Esophagus squamous epithelium (tissue), 5 donors: ENCODE data around the gene TCOF1. TPM values are rescaled to one million over a fixed set of nuclear protein-coding genes. Genes with fewer than 3 reads are reported as not detected.

Experiments used
- DNase-seq: peaks from one replicate; lab custom pipeline; 2025; lab: John Stamatoyannopoulos, UW
- H3K27ac ChIP-seq, 4 donors: fragments of 200-600 bp; sonication (generic); one replicate each; pipeline ENCODE4 v1.5.1; 2016 to 2019; ENCODE audit warnings: mild to moderate bottlenecking in 1 of 4
- H3K27me3 ChIP-seq, 4 donors: fragments of 200-600 bp; sonication (generic); 1 replicate in 3 of 4; 2 replicates in 1 of 4; pipeline versions ENCODE4 v1.5.1 to v1.6.0; 2017 to 2021; ENCODE audit warnings: antibody characterized with exemption in 1 of 4
- H3K36me3 ChIP-seq, 3 donors: fragments of 200-600 bp; sonication (generic); one replicate each; pipeline ENCODE4 v1.5.1; 2016 to 2019
- H3K4me1 ChIP-seq, 3 donors: fragments of 200-600 bp; sonication (generic); one replicate each; pipeline ENCODE4 v1.5.1; 2017 to 2019
- H3K4me3 ChIP-seq, 4 donors: fragments of 200-600 bp; sonication (generic); 1 replicate in 3 of 4; 2 replicates in 1 of 4; pipeline ENCODE4 v1.5.1; 2016 to 2019; ENCODE audit warnings: mild to moderate bottlenecking in 2 of 4, moderate library complexity in 1 of 4
- H3K9me3 ChIP-seq, 3 donors: fragments of 200-600 bp; sonication (generic); one replicate each; pipeline ENCODE4 v1.5.1; 2016 to 2019
- CTCF ChIP-seq, 6 experiments: fragments of 450-650 bp in 4 of 6; fragments of 200-600 bp in 2 of 6; sonication (generic) in 2 of 6; IDR thresholded peaks; one replicate each; pipeline ENCODE4 v1.5.1; 2016 to 2019; ENCODE audit warnings: antibody characterized with exemption in 6 of 6, mild to moderate bottlenecking in 4 of 6, moderate library complexity in 4 of 6
- POLR2A ChIP-seq, 4 donors: fragments of 450-650 bp; IDR thresholded peaks; one replicate each; pipeline ENCODE4 v1.6.1; 2017; ENCODE audit warnings: antibody characterized with exemption in 4 of 4, mild to moderate bottlenecking in 4 of 4, moderate library complexity in 3 of 4
- WGBS, 2 donors: methylation state at CpG; one replicate each; pipeline ENCODE4 v1.1.5; 2018; 5-methylcytosine and 5-hydroxymethylcytosine counted together
- intact Hi-C: fragments of 100-400 bp; cut with DNase I; formaldehyde crosslinking; loops from one replicate; pipeline ENCODE4 v1.15.0; 2022
- total RNA-seq, 4 donors: library from RNA; depleted of rRNA; stranded (reverse); fragments of >200 nt; gene quantifications; one replicate each; pipeline ENCODE4 v1.1.0, GENCODE V29; 2016
- donor health status: DM: yes; HTN: yes; CAD: no.

Gene TCOF1
- total RNA-seq, 4 donors from 2014 or later = 18.2 to 41.4 (median 24.8) TPM

- no peak overlapping the region for H3K4me3 ChIP-seq
- no peak overlapping the region for H3K27ac ChIP-seq
- DNase-seq = no peak
- intact Hi-C loops = no loop called here
- peaks cover 45 to 97% (median 49%) of the 10 kb centered on the region in 3 donors for H3K36me3 ChIP-seq
- TF ChIP-seq CTCF (IDR thresholded peaks at IDR 0.05) = no peak
- TF ChIP-seq POLR2A (IDR thresholded peaks at IDR 0.05) = no peak
- H3K4me1 ChIP-seq = no peaks in the 10 kb centered on the region
- H3K9me3 ChIP-seq = no peaks in the 10 kb centered on the region
- 55 to 58% methylated on average over 3 to 4 of the region's 4 CpGs for WGBS, 2 donors
- H3K27me3 ChIP-seq = no peaks in the 10 kb centered on the region
Observed at GRCh38 chr5:150368526-150368925, 11.0 kb downstream of the TCOF1 start.

GRCh38 chr5:150372639-150373038 is 15.1 kb downstream of the TCOF1 start:
- 88% methylated on average over 5 to 6 of the region's 6 CpGs for WGBS, 2 donors

GRCh38 chr5:150374651-150375050 is 17.2 kb downstream of the TCOF1 start:
- Histone ChIP-seq H3K36me3 (peaks cover 47 to 100% (median 69%) of the 10 kb centered on the region in 3 donors), H3K4me3 (no peak overlapping the region), H3K27ac (no peak overlapping the region), H3K4me1 (no peaks in the 10 kb centered on the region), H3K27me3 (no peaks in the 10 kb centered on the region), H3K9me3 (no peaks in the 10 kb centered on the region)
- no peak for DNase-seq
- TF ChIP-seq POLR2A (IDR thresholded peaks at IDR 0.05) (no peak), CTCF (IDR thresholded peaks at IDR 0.05) (no peak)
- intact Hi-C loops = no loop called here
- WGBS, 2 donors = 100% methylated on average over 3 of the region's 11 CpGs; no CpG with 5 or more reads in 1 of the 2 donors

More at GRCh38 chr5:150372639-150373038, 15.1 kb downstream of the TCOF1 start:
- Histone ChIP-seq H3K9me3 (no peaks in the 10 kb centered on the region), H3K36me3 (peaks cover 53 to 100% (median 73%) of the 10 kb centered on the region in 3 donors), H3K4me1 (no peaks in the 10 kb centered on the region), H3K27me3 (no peaks in the 10 kb centered on the region), H3K4me3 (no peak overlapping the region), H3K27ac (no peak overlapping the region)
- no peak for TF ChIP-seq POLR2A (IDR thresholded peaks at IDR 0.05)
- no peak for TF ChIP-seq CTCF (IDR thresholded peaks at IDR 0.05)
- no peak for DNase-seq
- intact Hi-C loops = no loop called here

GRCh38 chr5:150376799-150377771 is 19.6 kb downstream of the TCOF1 start:
- Histone ChIP-seq H3K27ac (no peak overlapping the region), H3K9me3 (no peaks in the 10 kb centered on the region), H3K36me3 (peaks cover 36 to 100% (median 75%) of the 10 kb centered on the region in 3 donors), H3K4me1 (no peaks in the 10 kb centered on the region), H3K27me3 (no peaks in the 10 kb centered on the region), H3K4me3 (no peak overlapping the region)
- WGBS, 2 donors = 76 to 81% methylated on average over 6 to 7 of the region's 10 CpGs
- intact Hi-C loops = no loop called here
- DNase-seq = no peak
- TF ChIP-seq POLR2A (IDR thresholded peaks at IDR 0.05) = no peak
- no peak for TF ChIP-seq CTCF (IDR thresholded peaks at IDR 0.05)
